Trophoblast cell (in vitro differentiated cells and primary cell): Measurements from ENCODE around the gene SLC6A11.

Source experiments
- DNase-seq, 2 donors: peaks; one replicate each; pipeline ENCODE4 v3.0.0-alpha.2; 2016
- H2AFZ ChIP-seq: 2 replicates; pipeline ENCODE4 v1.6.1; 2013; ENCODE audit warnings: low read length, moderate library complexity, mild to moderate bottlenecking; ENCODE audit not compliant: insufficient read depth, poor library complexity
- H2AK5ac ChIP-seq: 2 replicates; pipeline ENCODE4 v1.6.1; 2013; ENCODE audit warnings: mild to moderate bottlenecking, low read length
- H2BK120ac ChIP-seq: 2 replicates; pipeline ENCODE4 v1.6.1; 2013; ENCODE audit warnings: low read length, mild to moderate bottlenecking, moderate library complexity; ENCODE audit not compliant: insufficient read depth, poor library complexity
- H2BK12ac ChIP-seq: 2 replicates; pipeline ENCODE4 v1.6.1; 2013; ENCODE audit warnings: mild to moderate bottlenecking, low read length, moderate library complexity
- H2BK5ac ChIP-seq: 2 replicates; pipeline ENCODE4 v1.6.1; 2013; ENCODE audit warnings: low read length, low read depth, moderate library complexity, mild to moderate bottlenecking; ENCODE audit not compliant: poor library complexity
- H3K14ac ChIP-seq: 2 replicates; pipeline ENCODE4 v1.6.1; 2013; ENCODE audit warnings: mild to moderate bottlenecking, low read length
- H3K18ac ChIP-seq: 2 replicates; pipeline ENCODE4 v1.6.1; 2013; ENCODE audit warnings: mild to moderate bottlenecking, low read length
- H3K23ac ChIP-seq: 2 replicates; pipeline ENCODE4 v1.6.1; 2013; ENCODE audit warnings: low read length
- H3K27ac ChIP-seq: 2 replicates; pipeline ENCODE4 v1.5.1; 2013; ENCODE audit warnings: low read depth, mild to moderate bottlenecking, inconsistent platforms, low read length, moderate library complexity
- H3K27me3 ChIP-seq: 2 replicates; pipeline ENCODE4 v1.6.1; 2013; ENCODE audit warnings: inconsistent platforms, mild to moderate bottlenecking, low read length, moderate library complexity; ENCODE audit not compliant: insufficient read depth
- H3K36me3 ChIP-seq, 2 experiments: 1 replicate in 1 of 2; 2 replicates in 1 of 2; pipeline ENCODE4 v1.6.1; 2013; ENCODE audit warnings: low read length in 2 of 2, mild to moderate bottlenecking in 2 of 2, moderate library complexity in 1 of 2; ENCODE audit not compliant: insufficient read depth in 2 of 2, control insufficient read depth in 1 of 2
- H3K4ac ChIP-seq: 2 replicates; pipeline ENCODE4 v1.6.1; 2013; ENCODE audit warnings: low read depth, mild to moderate bottlenecking, low read length, moderate library complexity
- H3K4me1 ChIP-seq, 2 experiments: 1 replicate in 1 of 2; 2 replicates in 1 of 2; pipeline ENCODE4 v1.6.1; 2013; ENCODE audit warnings: low read length in 2 of 2, mild to moderate bottlenecking in 2 of 2, moderate library complexity in 1 of 2; ENCODE audit not compliant: insufficient read depth in 2 of 2, control insufficient read depth in 1 of 2
- H3K4me2 ChIP-seq: 2 replicates; pipeline ENCODE4 v1.6.1; 2013; ENCODE audit warnings: inconsistent platforms, mild to moderate bottlenecking, low read length, moderate library complexity
- H3K4me3 ChIP-seq: 2 replicates; pipeline ENCODE4 v1.5.1; 2013; ENCODE audit warnings: mild to moderate bottlenecking, low read depth, low read length, inconsistent platforms
- H3K79me1 ChIP-seq: one replicate; pipeline ENCODE4 v1.6.1; 2013; ENCODE audit warnings: low read length
- H3K79me2 ChIP-seq: 2 replicates; pipeline ENCODE4 v1.6.1; 2013; ENCODE audit warnings: low read length, mild to moderate bottlenecking; ENCODE audit not compliant: control insufficient read depth, insufficient read depth, poor library complexity
- H3K9ac ChIP-seq: 2 replicates; pipeline ENCODE4 v1.6.1; 2013; ENCODE audit warnings: mild to moderate bottlenecking, low read length
- H3K9me3 ChIP-seq: 2 replicates; pipeline ENCODE4 v1.6.1; 2013; ENCODE audit warnings: low read depth, mild to moderate bottlenecking, control low read depth, inconsistent platforms, low read length; ENCODE audit not compliant: insufficient read depth
- H4K12ac ChIP-seq: 2 replicates; pipeline ENCODE4 v1.6.1; 2013; ENCODE audit warnings: low read depth, mild to moderate bottlenecking, low read length, moderate library complexity
- H4K8ac ChIP-seq: 2 replicates; pipeline ENCODE4 v1.6.1; 2013; ENCODE audit warnings: low read depth, mild to moderate bottlenecking, low read length, moderate library complexity
- H4K91ac ChIP-seq: one replicate; pipeline ENCODE4 v1.6.1; 2013; ENCODE audit warnings: low read depth, mild to moderate bottlenecking, low read length, moderate library complexity
- WGBS: extraction: QIAGEN DNeasy Blood & Tissue Kit; methylation state at CpG from one replicate; pipeline ENCODE4 v1.1.7; 2013; ENCODE audit warnings: missing lambda C conversion rate; ENCODE audit not compliant: insufficient read length, insufficient coverage; ENCODE audit errors: extremely low coverage; 5-methylcytosine and 5-hydroxymethylcytosine counted together

Gene SLC6A11

DNA sequence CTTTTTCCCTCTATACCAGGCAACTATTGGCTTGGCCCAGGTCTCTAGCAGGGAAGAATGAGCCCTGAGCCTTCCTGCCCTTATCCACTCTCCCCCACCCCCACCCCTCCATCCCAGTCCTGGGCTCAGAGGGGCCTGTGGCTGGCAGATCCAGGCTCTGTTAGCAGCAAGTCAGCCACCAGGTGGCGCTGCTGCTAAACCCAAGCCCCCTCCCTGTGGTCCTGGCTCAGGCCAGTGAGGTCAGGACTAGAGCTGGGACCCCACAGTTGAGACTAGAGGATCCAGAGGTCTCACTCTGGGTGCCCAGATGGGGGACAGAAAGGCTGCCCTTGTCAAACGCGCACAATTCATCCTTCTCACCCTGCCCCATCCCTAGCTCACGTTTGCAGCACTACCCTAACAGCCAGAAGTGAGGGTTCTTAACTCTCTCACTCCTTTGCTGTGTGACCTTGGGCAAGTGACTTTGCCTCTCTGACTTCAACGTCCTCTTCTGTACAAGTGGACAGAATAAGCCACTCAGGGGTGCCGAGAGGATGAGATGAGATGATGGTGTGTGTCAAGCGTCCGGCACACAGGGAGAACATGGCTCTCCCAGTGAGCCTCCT, 129.8 kb downstream of the SLC6A11 start:
- Histone ChIP-seq H3K14ac (no peak overlapping the region), H4K12ac (no peak overlapping the region), H3K4ac (no peak overlapping the region), H3K23ac (no peak overlapping the region), H4K8ac (no peak overlapping the region), H3K4me1 (no peaks in the 10 kb centered on the region), H3K4me2 (no peak overlapping the region), H2AK5ac (no peak overlapping the region), H3K4me3 (no peak overlapping the region), H3K36me3 (no peaks in the 10 kb centered on the region), H3K79me2 (no peaks in the 10 kb centered on the region), H2BK120ac (no peak overlapping the region), H3K9ac (no peak overlapping the region), H3K27ac (no peak overlapping the region), H3K9me3 (peaks cover 1% of the 10 kb centered on the region), H2BK5ac (no peak overlapping the region), H3K79me1 (no peaks in the 10 kb centered on the region), H2BK12ac (no peak overlapping the region), H4K91ac (no peak overlapping the region), H3K27me3 (no peaks in the 10 kb centered on the region), H2AFZ (no peak overlapping the region), H3K18ac (no peak overlapping the region)
- DNase-seq = peak; percentile 58 to 77
- WGBS = no CpG with 5 or more reads among the region's 8 CpGs

GRCh38 chr3:10946526-10946925, 130.5 kb downstream of the SLC6A11 start:
- H3K9me3 ChIP-seq = peaks cover 1% of the 10 kb centered on the region
- H3K79me1 ChIP-seq = no peaks in the 10 kb centered on the region

GRCh38 chr3:10948326-10948725, 132.3 kb downstream of the SLC6A11 start:
- Histone ChIP-seq H3K79me1 (no peaks in the 10 kb centered on the region), H2BK120ac (no peak overlapping the region), H2BK12ac (no peak overlapping the region), H3K79me2 (no peaks in the 10 kb centered on the region), H4K8ac (no peak overlapping the region), H2BK5ac (no peak overlapping the region), H3K9me3 (no peaks in the 10 kb centered on the region), H3K36me3 (no peaks in the 10 kb centered on the region), H3K4me3 (no peak overlapping the region), H3K4me2 (no peak overlapping the region), H3K18ac (no peak overlapping the region), H3K23ac (no peak overlapping the region), H3K27me3 (no peaks in the 10 kb centered on the region), H4K91ac (no peak overlapping the region), H3K27ac (no peak overlapping the region), H3K14ac (no peak overlapping the region), H3K4me1 (no peaks in the 10 kb centered on the region), H2AFZ (no peak overlapping the region), H3K4ac (no peak overlapping the region), H2AK5ac (no peak overlapping the region), H3K9ac (no peak overlapping the region), H4K12ac (no peak overlapping the region)
- no CpG with 5 or more reads among the region's 6 CpGs for WGBS
- DNase-seq = no peak

More at GRCh38 chr3:10946526-10946925, 130.5 kb downstream of the SLC6A11 start:
- Histone ChIP-seq H2AK5ac (no peak overlapping the region), H3K4me1 (no peaks in the 10 kb centered on the region), H2BK5ac (no peak overlapping the region), H3K27ac (no peak overlapping the region), H3K4me3 (no peak overlapping the region), H3K18ac (no peak overlapping the region), H2AFZ (no peak overlapping the region), H3K27me3 (no peaks in the 10 kb centered on the region), H3K36me3 (no peaks in the 10 kb centered on the region), H3K4ac (no peak overlapping the region), H4K8ac (no peak overlapping the region), H4K12ac (no peak overlapping the region), H3K9ac (no peak overlapping the region), H3K79me2 (no peaks in the 10 kb centered on the region), H2BK120ac (no peak overlapping the region), H3K14ac (no peak overlapping the region), H3K23ac (no peak overlapping the region), H2BK12ac (no peak overlapping the region), H3K4me2 (no peak overlapping the region), H4K91ac (no peak overlapping the region)
- DNase-seq = no peak
- no CpG with 5 or more reads among the region's 8 CpGs for WGBS

GRCh38 chr3:10949197-10949596, 133.2 kb downstream of the SLC6A11 start:
- no peak overlapping the region for H3K14ac ChIP-seq
- no peak overlapping the region for H3K27ac ChIP-seq
- no peak overlapping the region for H3K9ac ChIP-seq
- no peak overlapping the region for H3K4me3 ChIP-seq
- H3K4ac ChIP-seq = no peak overlapping the region
- H2AK5ac ChIP-seq = no peak overlapping the region
- H4K8ac ChIP-seq = no peak overlapping the region
- WGBS = no CpG with 5 or more reads among the region's 19 CpGs
- no peak overlapping the region for H4K12ac ChIP-seq
- no peak overlapping the region for H2BK5ac ChIP-seq
- no peaks in the 10 kb centered on the region for H3K4me1 ChIP-seq
- H2AFZ ChIP-seq = no peak overlapping the region
- DNase-seq = no peak
- H2BK12ac ChIP-seq = no peak overlapping the region
- no peak overlapping the region for H3K4me2 ChIP-seq
- H3K79me2 ChIP-seq = no peaks in the 10 kb centered on the region
- no peak overlapping the region for H2BK120ac ChIP-seq
- no peaks in the 10 kb centered on the region for H3K79me1 ChIP-seq
- H3K36me3 ChIP-seq = no peaks in the 10 kb centered on the region
- H4K91ac ChIP-seq = no peak overlapping the region
- H3K27me3 ChIP-seq = no peaks in the 10 kb centered on the region
- no peak overlapping the region for H3K18ac ChIP-seq
- no peaks in the 10 kb centered on the region for H3K9me3 ChIP-seq
- H3K23ac ChIP-seq = no peak overlapping the region
